Sigmoid colon (tissue), 7 donors: ENCODE data around the gene GALNT7. TPM values are rescaled to one million over a fixed set of nuclear protein-coding genes. Genes with fewer than 3 reads are reported as not detected.

Source experiments
- DNase-seq: peaks from one replicate; pipeline ENCODE4 v3.0.0-alpha.2; 2019
- H3K27ac ChIP-seq, 4 donors: fragments of 200-600 bp; sonication (generic); one replicate each; pipeline ENCODE4 v1.5.1; 2016 to 2019; ENCODE audit warnings: mild to moderate bottlenecking in 1 of 4
- H3K27me3 ChIP-seq, 3 donors: fragments of 200-600 bp; sonication (generic); one replicate each; pipeline ENCODE4 v1.5.1; 2019; ENCODE audit warnings: mild to moderate bottlenecking in 1 of 3
- H3K36me3 ChIP-seq, 4 donors: fragments of 200-600 bp; sonication (generic); one replicate each; pipeline ENCODE4 v1.5.1; 2016 to 2019
- H3K4me1 ChIP-seq, 4 donors: fragments of 200-600 bp; sonication (generic); one replicate each; pipeline ENCODE4 v1.5.1; 2017 to 2019
- H3K4me3 ChIP-seq, 4 donors: fragments of 200-600 bp; sonication (generic); one replicate each; pipeline ENCODE4 v1.5.1; 2017 to 2019; ENCODE audit warnings: mild to moderate bottlenecking in 2 of 4, moderate library complexity in 1 of 4
- H3K9me3 ChIP-seq, 4 donors: fragments of 200-600 bp in 3 of 4; sonication (generic) in 3 of 4; one replicate each; pipeline versions ENCODE4 v1.5.1 to v1.6.1; 2013 to 2019
- EP300 ChIP-seq, 4 donors: sonication (generic); formaldehyde crosslinking; IDR thresholded peaks; one replicate each; pipeline ENCODE4 v1.6.1; 2017; ENCODE audit warnings: antibody characterized with exemption in 4 of 4
- POLR2A ChIP-seq, 2 donors: fragments of 450-650 bp; IDR thresholded peaks; one replicate each; pipeline ENCODE4 v1.6.1; 2016; ENCODE audit warnings: antibody characterized with exemption in 2 of 2, mild to moderate bottlenecking in 2 of 2, moderate library complexity in 2 of 2
- POLR2AphosphoS5 ChIP-seq, 4 donors: sonication (generic); formaldehyde crosslinking; IDR thresholded peaks; one replicate each; pipeline ENCODE4 v1.6.1; 2017; ENCODE audit warnings: antibody characterized with exemption in 4 of 4
- WGBS, 2 donors: extraction: QIAGEN DNeasy Blood & Tissue Kit; methylation state at CpG; one replicate each; pipeline ENCODE4 v1.1.7; 2013; 5-methylcytosine and 5-hydroxymethylcytosine counted together
- intact Hi-C: fragments of 100-400 bp; cut with DNase I; formaldehyde crosslinking; loops from one replicate; pipeline ENCODE4 v1.15.1; 2023
- polyA plus RNA-seq, 3 donors: library from polyadenylated mRNA; stranded (reverse); fragments of 200-250 nt; gene quantifications; one replicate each; pipeline ENCODE4 v1.2.3, GENCODE V29; 2013
- total RNA-seq, 4 donors: library from RNA; depleted of rRNA; stranded (reverse); fragments of >200 nt; gene quantifications; one replicate each; pipeline ENCODE4 v1.1.0, GENCODE V29; 2016
- TF ChIP-seq, protein P1 (sequence below), 4 experiments: fragments of 450-650 bp in 3 of 4; fragments of 200-600 bp in 1 of 4; IDR thresholded peaks; one replicate each; pipeline ENCODE4 v1.5.1; 2016 to 2019; ENCODE audit warnings: antibody characterized with exemption in 4 of 4, mild to moderate bottlenecking in 3 of 4, moderate library complexity in 2 of 4
- donor health status: healthy with polysubstance abuse.
- donor health status: Bipolar disorder and iron deficiency.
- donor health status: healthy.

The GALNT7 gene
- total and polyA plus RNA-seq, 7 donors: 13.2 to 22.7 (median 16.8) TPM

DNA sequence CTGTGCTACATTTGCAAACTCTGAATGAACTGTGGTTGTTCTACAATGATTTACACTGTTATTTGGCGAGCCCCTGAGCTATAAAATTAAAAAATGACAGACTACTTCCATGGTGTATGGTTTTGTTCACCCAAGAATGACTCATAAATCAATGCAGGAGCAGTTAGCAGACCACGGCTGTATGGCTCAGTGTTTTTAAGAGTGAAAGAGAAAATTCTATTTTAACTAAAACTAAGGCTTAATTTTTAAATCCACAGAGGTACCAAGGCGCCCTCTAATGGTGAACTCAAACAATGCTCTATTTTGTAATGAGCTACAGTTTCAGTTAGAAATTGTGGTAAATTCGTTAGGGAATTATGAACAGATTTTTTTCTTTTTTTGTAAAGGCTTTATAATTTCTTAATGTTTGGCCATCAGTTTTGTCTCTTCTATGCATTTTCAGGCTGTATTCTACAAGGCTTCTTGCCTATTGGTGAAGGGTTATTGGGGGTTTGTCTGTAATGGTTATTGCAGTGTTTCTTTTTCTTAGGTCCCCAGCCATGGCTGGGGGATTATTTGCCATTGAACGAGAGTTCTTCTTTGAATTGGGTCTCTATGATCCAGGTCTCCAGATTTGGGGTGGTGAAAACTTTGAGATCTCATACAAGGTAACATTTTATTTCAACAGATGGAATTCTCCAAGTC lies 133.0 kb downstream of the GALNT7 start:
- TF ChIP-seq, protein P1, sequence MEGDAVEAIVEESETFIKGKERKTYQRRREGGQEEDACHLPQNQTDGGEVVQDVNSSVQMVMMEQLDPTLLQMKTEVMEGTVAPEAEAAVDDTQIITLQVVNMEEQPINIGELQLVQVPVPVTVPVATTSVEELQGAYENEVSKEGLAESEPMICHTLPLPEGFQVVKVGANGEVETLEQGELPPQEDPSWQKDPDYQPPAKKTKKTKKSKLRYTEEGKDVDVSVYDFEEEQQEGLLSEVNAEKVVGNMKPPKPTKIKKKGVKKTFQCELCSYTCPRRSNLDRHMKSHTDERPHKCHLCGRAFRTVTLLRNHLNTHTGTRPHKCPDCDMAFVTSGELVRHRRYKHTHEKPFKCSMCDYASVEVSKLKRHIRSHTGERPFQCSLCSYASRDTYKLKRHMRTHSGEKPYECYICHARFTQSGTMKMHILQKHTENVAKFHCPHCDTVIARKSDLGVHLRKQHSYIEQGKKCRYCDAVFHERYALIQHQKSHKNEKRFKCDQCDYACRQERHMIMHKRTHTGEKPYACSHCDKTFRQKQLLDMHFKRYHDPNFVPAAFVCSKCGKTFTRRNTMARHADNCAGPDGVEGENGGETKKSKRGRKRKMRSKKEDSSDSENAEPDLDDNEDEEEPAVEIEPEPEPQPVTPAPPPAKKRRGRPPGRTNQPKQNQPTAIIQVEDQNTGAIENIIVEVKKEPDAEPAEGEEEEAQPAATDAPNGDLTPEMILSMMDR (IDR thresholded peaks at IDR 0.05): peak in 3 of 4 experiments; percentile 58 to 72 (median 59)
- TF ChIP-seq POLR2AphosphoS5 (IDR thresholded peaks at IDR 0.05) (peak in 2 of 4 donors; percentile 15 to 26), EP300 (IDR thresholded peaks at IDR 0.05) (no peak)
- Histone ChIP-seq H3K4me3 (no peak overlapping the region), H3K9me3 (no peaks in the 10 kb centered on the region), H3K27me3 (no peaks in the 10 kb centered on the region), H3K36me3 (no peaks in the 10 kb centered on the region), H3K27ac (peak overlapping the region in 1 of 4 donors; percentile 0), H3K4me1 (peaks cover 0 to 17% (median 12%) of the 10 kb centered on the region in 4 donors)
- 31 to 34% methylated on average over 5 of the region's 5 CpGs for WGBS, 2 donors
- DNase-seq: no peak
- intact Hi-C loops: no loop called here

DNA sequence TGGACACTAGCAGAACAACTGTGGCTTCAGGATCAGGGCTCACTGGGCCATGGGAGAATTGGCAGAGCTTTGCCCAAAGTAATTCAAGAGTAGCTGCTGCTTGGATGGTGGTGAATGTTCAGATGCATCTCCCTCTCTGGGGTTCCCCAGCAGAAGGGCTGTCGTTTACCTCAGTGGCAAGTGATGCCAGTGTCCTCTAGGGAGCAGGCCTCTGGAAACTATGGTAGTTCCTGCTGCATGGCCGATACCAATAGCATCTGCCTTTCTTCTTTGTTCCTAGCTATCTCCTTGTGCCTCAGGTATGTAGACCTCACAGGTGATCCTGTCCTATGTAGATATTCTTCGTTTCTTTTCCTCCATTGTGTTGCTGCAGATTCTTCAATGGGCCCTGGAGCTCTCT lies 139.2 kb downstream of the GALNT7 start:
- Histone ChIP-seq H3K27me3 (no peaks in the 10 kb centered on the region), H3K36me3 (peaks cover 0 to 4% (median 0%) of the 10 kb centered on the region in 4 donors), H3K4me3 (no peak overlapping the region), H3K9me3 (no peaks in the 10 kb centered on the region), H3K27ac (no peak overlapping the region), H3K4me1 (no peaks in the 10 kb centered on the region)
- intact Hi-C loops: no loop called here
- TF ChIP-seq, protein P1 (IDR thresholded peaks at IDR 0.05): no peak
- no peak for TF ChIP-seq POLR2A (IDR thresholded peaks at IDR 0.05)
- no peak for TF ChIP-seq POLR2AphosphoS5 (IDR thresholded peaks at IDR 0.05)
- no peak for TF ChIP-seq EP300 (IDR thresholded peaks at IDR 0.05)
- DNase-seq: no peak
- 94% methylated on average over 3 of the region's 3 CpGs for WGBS, 2 donors

DNA sequence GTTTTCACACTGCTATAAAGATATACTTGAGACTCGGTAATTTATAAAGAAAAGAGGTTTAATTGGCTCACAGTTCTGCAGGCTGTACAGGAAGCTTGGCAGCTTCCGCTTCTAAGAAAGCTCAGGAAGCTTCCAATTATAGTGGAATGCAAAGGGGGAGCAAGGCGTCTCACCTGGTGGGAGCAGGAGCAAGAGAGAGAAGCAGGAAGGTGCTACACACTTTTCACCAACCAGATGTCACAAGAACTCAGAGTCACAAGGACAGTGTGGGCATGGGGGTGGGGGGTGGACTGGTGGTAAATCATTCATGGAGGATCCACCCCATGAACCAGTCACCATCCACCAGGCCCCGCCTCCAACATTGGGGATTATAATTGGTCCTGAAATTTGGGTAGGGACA lies 142.8 kb downstream of the GALNT7 start:
- H3K4me1 ChIP-seq: no peaks in the 10 kb centered on the region
- 95 to 97% methylated on average over 4 of the region's 4 CpGs for WGBS, 2 donors
- no peak overlapping the region for H3K27ac ChIP-seq
- H3K27me3 ChIP-seq: no peaks in the 10 kb centered on the region
- no peak for DNase-seq
- no peak overlapping the region for H3K4me3 ChIP-seq
- H3K9me3 ChIP-seq: no peaks in the 10 kb centered on the region
- peaks cover 0 to 24% (median 2%) of the 10 kb centered on the region in 4 donors for H3K36me3 ChIP-seq
- TF ChIP-seq, protein P1 (IDR thresholded peaks at IDR 0.05): no peak
- TF ChIP-seq EP300 (IDR thresholded peaks at IDR 0.05) (no peak), POLR2AphosphoS5 (IDR thresholded peaks at IDR 0.05) (no peak), POLR2A (IDR thresholded peaks at IDR 0.05) (no peak)
- intact Hi-C loops: loop anchor here (10.0 kb wide), 1 partner anchor 1003 kb away; no protein-coding TSS in a partner anchor

DNA sequence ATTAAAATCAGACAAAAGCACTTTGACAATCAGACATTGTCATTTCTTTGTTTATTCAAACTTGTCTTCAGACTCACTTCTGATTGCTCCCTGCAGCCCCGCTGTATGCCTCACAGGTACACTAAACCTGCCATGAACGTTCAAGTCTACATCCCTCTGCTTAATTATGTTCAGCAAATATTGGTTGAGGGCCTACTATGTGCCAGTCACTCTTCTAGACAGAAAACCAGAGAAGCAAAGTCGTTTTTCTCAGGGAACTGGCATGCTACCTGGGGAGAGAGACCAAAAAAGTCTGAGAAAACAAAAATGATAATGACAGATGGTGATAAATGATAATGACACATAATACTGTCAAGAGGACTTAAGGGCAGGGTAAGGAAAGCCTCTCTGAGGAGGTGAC lies 146.1 kb downstream of the GALNT7 start:
- intact Hi-C loops: loop anchor here (5.0 to 10.0 kb wide), 2 partner anchors 178 to 1000 kb away; no protein-coding TSS in a partner anchor
- H3K4me1 ChIP-seq: peaks cover 0 to 4% (median 2%) of the 10 kb centered on the region in 4 donors
- H3K27ac ChIP-seq: no peak overlapping the region
- H3K27me3 ChIP-seq: no peaks in the 10 kb centered on the region
- TF ChIP-seq, protein P1 (IDR thresholded peaks at IDR 0.05): no peak
- TF ChIP-seq POLR2AphosphoS5 (IDR thresholded peaks at IDR 0.05): no peak
- no peak for TF ChIP-seq POLR2A (IDR thresholded peaks at IDR 0.05)
- TF ChIP-seq EP300 (IDR thresholded peaks at IDR 0.05): no peak
- peaks cover 0 to 24% (median 2%) of the 10 kb centered on the region in 4 donors for H3K36me3 ChIP-seq
- no peak overlapping the region for H3K4me3 ChIP-seq
- no peaks in the 10 kb centered on the region for H3K9me3 ChIP-seq
- no peak for DNase-seq
- 72 to 89% methylated on average over 3 of the region's 3 CpGs for WGBS, 2 donors
